GM19397 (cell line): ENCODE data around the gene CSF2RB.
"Not testable (repeated sequence)": the region's sequence is repeated elsewhere in the genome, so short reads cannot be mapped to it uniquely, and the experiment has no call there.

Experiments
- ATAC-seq: cut with Tn5 transposase; IDR thresholded peaks from one replicate; pipeline ENCODE4 v1.9.1; 2021; ENCODE audit warnings: mild to moderate bottlenecking, moderate library complexity; ENCODE audit not compliant: unreplicated experiment

The CSF2RB gene

DNA sequence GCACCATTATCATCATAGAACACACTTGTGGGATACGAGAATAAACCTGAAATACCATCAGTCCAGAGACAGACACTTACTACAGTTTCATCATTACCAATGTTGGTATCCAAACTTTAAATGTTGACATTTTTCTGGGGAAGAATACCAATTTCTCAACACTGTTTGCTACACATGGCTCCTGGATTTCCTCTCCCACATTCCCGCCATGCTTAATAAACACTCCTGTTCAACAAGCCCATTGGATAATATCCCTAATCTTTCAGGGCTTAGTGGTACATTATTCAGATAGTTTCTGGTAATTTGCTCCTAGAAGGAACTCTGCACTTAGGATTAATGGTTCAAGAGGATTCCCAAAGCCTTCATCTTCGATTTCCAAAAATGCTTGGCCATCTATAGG lies 48.2 kb downstream of the CSF2RB start:
- no peak for ATAC-seq

DNA sequence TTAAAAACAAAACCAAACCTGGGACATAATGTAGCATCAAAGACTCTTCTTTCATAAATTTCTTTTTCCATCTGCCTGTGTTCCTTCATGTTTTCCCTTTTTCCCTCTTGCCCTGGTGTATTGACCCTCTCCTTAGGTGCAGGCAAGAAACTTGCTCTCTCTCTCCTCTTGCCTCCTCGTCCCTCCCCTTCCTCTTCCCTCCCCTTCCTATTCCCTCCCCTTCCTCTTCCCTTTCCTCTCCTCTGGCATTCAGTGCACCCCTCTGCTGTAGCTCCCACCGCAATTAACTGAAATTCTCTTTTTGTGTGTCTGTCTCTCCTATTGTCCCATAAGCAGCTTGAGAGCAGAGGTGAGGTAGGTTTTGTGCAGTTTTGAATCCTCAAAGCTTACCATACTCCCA lies 49.9 kb downstream of the CSF2RB start:
- ATAC-seq = no peak

DNA sequence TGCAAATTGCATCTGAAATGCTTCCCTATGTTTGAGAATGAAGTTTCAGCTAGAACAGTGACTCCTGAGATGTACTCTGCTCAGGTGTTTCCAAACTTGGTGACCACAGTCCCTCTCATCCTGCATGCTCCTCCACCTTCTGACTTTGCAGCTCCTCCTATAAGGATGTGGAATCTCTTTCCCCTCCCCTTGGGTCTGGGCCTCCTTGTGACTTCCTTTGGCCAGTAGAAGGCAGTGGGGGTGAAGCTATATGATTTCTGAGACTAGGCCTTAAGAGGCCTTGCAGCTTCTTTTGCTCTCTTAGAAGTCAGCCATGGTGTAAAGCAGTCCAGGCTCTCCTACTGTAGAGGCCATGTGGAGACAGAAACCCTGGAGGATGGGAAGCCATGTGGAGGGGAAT lies 50.7 kb downstream of the CSF2RB start:
- no peak for ATAC-seq

DNA sequence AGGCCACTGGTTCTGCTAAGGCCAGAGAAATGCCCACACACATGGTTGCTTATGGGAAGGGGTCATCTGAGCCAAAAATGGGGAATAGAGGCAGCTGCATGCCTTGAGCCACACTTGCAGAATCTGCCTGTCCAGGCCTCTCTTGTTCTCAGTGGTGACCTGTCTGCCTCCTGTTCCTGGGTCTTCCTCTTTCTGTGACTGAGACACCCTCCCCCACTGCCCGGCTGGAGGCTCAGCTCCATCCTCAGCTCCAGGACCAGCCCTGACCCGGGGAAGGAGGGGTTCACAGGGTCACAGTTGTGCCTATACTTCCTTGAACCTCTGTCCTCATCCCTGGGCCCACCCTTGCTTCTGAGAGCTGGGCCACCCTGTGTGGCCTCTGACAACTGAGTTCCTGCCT lies 52.3 kb downstream of the CSF2RB start:
- no peak for ATAC-seq

DNA sequence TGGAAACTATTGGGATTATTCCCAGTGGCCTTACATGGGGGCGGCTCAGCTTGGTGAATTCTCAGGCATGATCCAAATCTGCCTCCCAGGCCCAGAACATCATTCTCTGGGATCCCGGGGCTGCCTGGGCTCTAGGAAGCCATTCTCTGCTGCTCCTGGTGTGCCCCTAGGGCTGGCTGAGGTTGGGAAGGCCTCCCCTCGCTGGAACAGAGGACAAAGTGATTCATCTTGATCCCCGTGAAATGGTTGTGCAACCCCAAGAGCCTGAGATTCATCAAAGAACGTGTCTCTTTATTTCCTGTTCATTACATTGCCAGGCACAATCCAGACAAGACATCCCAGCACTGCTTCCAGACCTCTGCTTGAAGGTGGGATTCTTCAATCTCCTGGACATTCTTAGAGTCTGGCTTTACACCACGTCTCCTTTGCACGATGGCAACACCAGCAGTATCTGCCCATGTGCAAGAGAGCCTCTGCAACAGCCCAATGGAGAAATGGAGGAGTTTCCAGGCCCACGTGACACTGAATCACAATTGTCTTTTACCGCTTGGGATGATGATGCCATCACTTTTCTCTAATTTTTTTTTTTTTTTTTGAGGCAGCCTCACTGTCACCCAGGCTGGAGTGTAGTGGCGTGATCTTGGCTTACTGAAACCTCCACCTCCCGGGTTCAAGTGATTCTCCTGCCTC lies 53.6 kb downstream of the CSF2RB start:
- no peak for ATAC-seq

DNA sequence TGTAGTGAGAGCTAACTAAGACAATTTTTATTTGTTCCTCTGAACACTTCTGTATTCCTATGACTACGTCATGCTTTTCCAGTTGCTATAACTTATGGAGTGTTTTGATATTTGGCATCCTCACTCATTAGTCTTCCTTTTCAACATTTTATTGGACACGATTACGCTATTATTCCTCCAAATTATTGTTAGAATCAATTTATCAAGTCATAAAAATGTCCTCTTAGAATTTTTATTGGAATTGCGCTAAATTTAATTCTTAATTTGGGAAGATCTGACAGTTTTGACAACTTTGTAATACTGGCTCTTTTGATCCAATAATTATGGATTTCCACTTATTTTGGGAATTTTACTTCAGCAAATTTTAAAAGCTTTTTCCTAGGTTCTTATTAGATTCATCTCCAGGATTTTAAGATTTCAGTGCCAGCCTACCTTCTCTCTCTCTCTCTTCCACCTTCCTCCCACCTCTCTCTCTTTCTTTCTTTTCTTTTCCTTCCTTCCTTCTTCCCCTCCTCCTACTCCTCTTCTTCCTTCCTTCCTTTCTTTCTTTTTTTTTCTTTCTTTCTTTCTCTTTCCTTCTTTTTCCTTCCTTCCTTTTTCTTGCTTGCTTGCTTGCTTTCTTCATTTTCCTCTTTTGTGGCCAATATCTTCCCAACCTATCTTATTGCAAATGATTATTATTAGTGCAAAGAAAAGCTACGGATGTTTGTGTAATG lies 55.0 kb downstream of the CSF2RB start:
- no peak for ATAC-seq

DNA sequence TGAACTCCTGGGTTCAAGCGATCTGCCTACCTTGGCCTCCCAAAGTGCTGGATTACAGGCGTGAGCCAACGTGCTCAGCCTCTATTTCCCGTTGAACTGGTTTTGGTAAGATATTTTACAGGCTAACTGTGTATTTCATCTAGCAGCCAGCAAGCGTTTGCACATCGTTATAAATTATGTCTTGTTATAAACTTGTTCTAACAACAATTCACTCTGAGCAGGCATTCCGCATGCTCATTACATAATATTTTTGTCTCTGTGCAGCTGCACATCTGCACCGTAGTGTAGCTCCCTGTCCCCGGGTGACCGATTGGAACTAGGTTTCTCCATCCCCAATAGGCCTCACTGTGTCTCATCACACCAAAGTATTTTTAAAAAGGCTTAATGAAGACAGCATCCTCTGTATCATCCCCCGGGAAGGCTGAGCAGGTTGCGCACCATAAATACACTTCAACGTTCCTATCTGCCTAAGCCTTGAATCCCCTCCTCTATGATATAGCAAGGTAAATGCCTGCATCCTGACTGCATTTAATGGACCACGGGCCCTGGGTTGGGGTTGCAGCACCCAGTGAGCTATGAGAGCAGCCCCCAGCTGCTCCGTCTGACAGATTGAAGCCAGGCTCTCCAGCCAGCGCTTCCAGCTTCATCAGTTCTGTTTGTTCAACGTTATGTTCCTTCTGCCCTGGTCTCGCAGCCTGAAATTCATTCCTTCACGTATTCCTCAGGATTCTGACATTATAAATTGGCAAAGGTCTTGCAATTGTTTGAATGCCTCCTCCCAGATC lies 58.1 kb downstream of the CSF2RB start:
- ATAC-seq = no peak

DNA sequence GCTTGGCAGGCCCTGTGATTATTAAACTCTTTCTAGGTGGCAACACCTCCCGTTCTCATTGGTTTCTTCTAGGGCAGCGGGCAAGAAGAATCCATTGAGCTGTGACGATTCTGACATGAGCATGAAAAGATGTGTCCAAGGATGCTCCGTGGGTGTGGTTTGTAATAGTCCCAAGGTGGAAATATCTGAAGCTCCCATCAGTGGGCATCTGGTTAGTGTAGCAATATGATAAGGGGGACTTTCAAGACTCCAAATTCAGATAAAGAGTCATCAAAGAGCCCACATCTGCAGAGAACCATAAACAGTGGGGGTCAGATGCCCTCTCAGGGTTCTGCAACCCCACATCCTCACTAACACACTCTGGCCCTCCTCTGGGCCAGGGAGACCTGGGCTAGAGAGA lies 63.2 kb downstream of the CSF2RB start:
- ATAC-seq = no peak

DNA sequence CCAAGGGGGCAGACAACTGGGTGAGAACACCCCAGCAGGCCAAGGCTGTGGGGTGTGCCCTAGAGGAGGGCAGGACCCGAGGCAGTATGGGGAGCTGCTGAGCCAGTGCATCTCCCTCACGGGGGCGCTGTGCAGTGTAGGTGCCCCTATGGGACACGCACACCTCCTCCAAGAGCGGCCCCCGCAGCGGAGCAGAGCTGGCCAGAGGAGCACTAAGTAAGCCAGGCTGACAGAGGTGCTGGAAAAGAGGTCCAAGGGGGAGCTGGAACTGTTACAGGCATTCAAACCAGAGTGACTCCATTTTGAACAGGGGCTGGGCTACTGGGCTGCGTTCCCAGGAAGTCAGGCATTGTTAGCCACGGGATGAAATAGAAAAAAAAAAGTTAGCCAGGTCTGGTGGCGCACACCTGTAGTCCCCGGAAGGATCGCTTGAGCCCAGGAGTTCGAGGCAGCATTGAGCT lies 64.0 kb downstream of the CSF2RB start:
- no peak for ATAC-seq

DNA sequence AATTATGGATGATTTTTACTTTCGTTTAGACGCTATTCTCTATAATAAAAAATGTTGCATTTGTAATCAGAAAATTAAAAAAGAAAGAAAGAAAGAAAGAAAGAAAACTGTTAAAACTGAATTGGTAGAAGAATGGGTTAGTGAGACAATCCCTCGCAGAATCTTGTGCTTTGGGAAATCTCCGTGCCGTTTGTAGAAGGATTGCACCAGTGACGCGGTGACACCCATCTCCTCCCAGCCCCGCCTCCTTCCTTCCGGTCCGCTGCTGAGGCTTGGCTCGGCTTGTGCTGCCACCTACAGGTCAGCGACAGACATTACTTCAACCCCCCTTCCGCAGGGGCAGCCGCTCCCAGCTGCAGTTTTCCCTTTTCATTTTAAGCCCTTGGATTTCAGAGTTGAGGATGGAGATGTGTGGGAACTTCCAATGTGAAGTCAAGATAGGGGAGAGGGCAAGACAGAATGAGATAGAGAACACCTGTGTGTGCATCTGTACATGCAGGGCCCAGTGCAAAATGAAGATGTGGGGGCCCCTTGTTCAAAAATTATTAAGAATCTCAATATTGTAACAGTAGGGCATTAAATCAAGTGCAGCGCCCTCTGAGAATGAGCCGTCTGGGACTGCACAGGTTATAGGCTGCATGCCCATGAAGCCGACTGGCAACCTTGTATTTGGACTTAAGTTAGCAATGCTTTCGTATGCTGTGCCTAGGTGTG lies 64.7 kb downstream of the CSF2RB start:
- peak; percentile 52 for ATAC-seq

DNA sequence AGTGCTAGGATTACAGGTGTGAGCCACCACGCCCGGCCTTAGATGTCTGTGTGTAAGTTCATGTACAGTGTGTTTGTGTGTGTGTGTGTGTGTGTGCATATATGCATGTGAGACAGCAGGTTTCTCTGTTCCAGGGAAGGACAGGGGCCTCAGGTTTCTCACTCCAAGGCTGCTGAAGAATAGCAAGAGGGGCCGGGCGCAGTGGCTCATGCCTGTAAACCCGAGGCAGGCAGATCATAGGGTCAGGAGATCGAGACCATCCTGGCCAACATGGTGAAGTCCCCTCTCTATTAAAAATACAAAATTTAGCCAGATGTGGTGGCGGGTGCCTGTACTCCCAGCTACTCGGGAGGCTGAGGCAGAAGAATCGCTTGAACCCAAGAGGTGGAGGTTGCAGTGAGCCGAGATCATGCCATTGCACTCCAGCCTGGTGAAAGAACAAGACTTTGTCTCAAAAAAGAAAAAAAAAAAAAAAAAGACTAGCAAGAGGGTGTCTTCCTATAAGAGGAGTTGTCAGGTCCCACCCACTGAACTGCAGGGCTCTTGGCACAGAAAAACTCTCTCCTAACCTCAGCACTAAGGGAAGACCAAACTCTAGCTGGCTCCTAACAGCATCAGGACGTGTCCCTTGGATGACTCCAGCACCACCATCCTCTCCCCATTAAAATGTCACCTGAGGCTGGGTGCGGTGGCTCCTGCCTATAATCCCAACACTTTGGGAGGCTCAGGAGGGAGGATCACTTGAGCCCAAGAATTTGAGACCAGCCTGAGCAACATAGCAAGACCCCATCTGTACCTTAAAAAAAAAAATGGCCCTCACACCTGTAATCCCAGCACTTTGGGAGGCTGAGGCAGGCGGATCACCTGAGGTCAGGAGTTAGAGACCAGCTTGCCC lies 65.8 kb downstream of the CSF2RB start:
- no peak for ATAC-seq

DNA sequence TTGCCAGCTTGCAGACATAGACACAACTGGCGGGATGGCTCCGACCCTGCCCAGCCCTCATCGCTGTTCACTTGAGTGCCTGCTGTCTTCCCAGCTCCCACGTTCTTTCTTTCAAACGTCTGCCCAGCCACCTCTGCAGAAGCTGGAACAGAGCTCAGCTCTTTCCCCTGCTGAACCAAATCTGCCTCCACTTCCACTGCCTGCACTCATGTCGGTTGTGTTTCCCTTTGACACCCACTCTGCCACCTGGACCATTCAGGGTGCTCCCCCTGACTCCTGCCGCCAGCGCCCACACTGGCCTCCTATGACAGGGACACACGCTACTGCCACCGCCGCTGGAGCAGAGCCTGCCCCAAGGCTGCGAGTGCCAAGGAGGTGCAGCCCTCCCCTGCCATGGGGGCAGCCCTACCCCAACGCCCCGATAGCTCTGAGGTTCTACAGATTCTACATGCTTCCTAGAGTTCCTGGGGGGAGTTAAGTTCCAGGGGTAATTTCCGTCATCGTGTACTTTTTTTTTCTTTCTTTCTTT lies 67.9 kb downstream of the CSF2RB start:
- no peak for ATAC-seq

DNA sequence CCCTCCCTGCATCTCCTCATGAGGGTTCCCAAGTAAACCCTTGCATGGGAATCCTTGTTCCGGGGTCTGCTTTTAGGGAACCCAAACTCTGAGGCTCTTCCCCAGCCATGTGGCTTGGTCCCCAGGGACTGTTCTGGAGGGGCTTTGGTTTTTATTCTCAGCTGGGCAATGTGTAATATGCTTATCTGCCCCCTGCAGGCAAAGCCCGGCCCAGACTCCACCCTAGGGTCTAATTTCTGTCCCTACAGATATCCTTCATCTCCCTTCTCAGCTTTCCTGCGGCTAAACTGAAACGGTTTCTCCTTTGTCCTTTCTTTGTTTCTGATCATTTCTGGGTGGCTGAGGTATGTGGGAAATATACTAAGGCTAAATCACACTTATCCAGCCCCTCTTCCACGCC lies 68.7 kb downstream of the CSF2RB start:
- ATAC-seq = no peak

DNA sequence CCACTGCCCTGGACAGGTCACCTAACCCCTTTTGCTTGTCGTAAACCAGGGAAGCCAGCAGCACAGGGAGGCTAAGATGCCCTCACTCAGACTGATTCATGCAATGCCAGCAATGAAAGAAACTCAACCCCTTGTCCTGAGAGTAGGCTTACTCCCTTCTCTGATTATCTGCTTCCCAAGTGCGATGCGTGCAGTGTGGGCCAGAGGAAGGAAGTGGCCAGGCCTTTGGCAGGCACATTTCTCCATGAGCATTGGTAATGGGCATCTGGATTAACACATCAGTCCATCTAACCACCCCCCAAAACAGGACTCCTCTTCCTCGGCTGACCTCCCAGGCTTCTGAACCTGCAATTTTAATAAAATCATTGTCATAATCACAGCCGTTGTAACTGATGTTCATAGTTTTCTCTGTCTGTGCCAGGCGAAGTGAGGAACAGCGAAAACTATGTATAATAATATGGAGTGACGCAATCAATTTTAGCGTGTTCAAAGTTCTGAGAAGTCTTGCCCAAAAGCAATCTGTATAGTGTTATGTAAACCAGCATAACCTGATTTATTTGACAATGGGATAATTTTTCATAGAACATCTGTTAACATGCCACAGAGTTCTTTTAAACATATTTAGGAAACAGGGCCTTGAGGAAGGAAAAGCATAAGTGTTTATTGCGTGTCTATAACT lies 71.9 kb downstream of the CSF2RB start:
- no peak for ATAC-seq

DNA sequence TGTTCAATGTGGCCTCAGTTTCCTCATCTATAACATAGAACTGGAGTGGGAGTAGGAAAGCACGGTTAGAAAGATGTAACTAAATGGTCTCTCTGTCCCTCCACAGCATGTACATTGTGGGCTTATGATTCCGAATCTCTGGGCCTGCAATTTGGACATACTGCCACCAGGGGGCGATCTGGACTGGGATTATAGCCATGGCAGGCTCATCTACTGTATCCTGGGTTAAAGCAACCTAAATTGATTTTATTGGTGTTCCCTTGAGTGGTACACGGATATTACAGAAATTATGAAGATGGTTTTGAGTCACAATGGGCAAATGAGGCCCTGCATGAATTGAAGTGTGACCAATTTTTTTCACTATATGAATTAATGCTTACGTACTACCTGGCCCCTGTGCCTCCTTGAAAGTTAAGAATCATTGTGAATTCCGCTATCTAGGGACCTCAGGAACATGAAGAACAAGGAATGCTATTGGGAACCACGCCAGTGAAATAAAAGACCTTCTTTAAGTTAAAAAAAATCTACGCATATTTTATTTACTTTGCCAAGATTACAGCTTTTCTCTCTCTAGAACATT lies 72.9 kb downstream of the CSF2RB start:
- ATAC-seq = no peak

DNA sequence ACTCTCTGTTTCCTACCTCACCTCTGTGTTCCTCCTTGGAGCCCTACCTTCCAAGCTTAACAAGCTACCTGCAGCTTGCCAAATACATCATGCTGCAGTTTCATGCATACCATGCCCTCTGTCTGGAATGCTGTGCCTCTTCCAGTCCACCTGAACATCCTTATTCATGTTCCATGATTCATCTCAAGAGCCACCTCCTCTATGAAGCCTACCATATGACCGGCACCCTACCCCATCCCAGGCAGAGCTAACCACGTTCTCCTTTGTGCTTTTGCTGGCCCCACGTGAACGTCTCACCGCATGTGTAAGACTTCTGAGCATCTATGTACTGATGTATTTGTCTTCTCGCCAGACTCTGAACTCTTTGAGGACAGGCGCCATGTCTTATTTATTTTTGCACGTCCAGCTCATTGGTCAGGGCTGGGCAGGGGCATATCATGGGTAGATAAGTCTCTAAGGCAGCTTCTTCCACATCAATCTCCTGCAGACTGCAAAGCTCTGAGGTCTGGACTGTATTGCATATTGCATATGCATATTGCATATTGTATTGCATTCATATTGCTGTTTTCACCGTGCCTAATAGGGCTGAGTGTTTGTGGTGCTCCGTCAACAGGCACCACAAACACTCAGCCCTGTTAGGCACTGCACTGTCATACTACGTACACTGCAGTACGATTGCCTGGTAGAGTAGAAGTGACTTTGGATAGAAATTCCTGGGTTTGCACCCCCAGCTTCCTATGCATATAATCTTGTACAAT lies 74.8 kb downstream of the CSF2RB start:
- ATAC-seq = no peak

DNA sequence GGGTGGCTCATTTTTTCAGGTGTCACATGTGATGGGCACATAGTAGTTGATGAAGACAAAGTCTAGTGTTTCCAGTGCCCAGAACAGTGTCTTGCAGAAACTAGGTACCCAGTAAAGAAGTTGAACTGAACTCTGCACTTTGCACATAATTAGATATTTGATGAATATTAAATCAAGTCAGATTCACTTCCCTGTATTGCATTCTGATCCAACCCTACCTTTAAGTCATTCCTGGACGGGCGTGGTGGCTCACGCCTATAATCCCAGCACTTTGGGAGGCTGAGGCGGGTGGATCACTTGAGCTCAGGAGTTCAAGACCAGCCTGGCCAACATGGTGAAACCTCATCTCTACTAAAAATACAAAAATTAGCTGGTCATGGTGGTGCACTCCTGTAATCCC lies 75.6 kb downstream of the CSF2RB start:
- ATAC-seq = not testable (repeated sequence)
